ENCODE results near the gene AFF2.

Gene AFF2

GRCh38 chrX:148670277-148670676 lies 169.9 kb downstream of the AFF2 start:
- no peak for ATAC-seq
- TF ChIP-seq CSDC2 (CRISPR knock-in tag; IDR thresholded peaks at IDR 0.05) (no peak), GLIS3 (CRISPR knock-in tag; IDR thresholded peaks at IDR 0.05) (no peak), OSR1 (CRISPR knock-in tag; IDR thresholded peaks at IDR 0.05) (no peak), PATZ1 (CRISPR knock-in tag; IDR thresholded peaks at IDR 0.05; ENCODE audit: borderline replicate concordance) (no peak)

- ATAC-seq = no peak
- TF ChIP-seq ZNF565 (CRISPR knock-in tag; conservative IDR thresholded peaks at IDR 0.05; ENCODE audit: low read depth) (no peak), RARB (CRISPR knock-in tag; IDR thresholded peaks at IDR 0.05) (no peak), ZNF70 (CRISPR knock-in tag; IDR thresholded peaks at IDR 0.05) (no peak), ZC3H10 (CRISPR knock-in tag; IDR thresholded peaks at IDR 0.05) (no peak), ESRRG (CRISPR knock-in tag; IDR thresholded peaks at IDR 0.05) (no peak), TSHZ2 (CRISPR knock-in tag; IDR thresholded peaks at IDR 0.05) (no peak), OSR1 (CRISPR knock-in tag; IDR thresholded peaks at IDR 0.05) (no peak), PPARA (CRISPR knock-in tag; IDR thresholded peaks at IDR 0.05; ENCODE audit: borderline replicate concordance) (no peak), TCF4 (CRISPR knock-in tag; IDR thresholded peaks at IDR 0.05; ENCODE audit: borderline replicate concordance) (no peak), TOX (CRISPR knock-in tag; IDR thresholded peaks at IDR 0.05; ENCODE audit: borderline replicate concordance) (no peak), CSDC2 (CRISPR knock-in tag; IDR thresholded peaks at IDR 0.05) (no peak), ZNF8 (CRISPR knock-in tag; IDR thresholded peaks at IDR 0.05) (no peak), CSRNP3 (CRISPR knock-in tag; IDR thresholded peaks at IDR 0.05) (no peak), CREB5 (CRISPR knock-in tag; IDR thresholded peaks at IDR 0.05; ENCODE audit: low read depth) (no peak), PATZ1 (CRISPR knock-in tag; IDR thresholded peaks at IDR 0.05; ENCODE audit: borderline replicate concordance) (no peak), ZFP30 (CRISPR knock-in tag; IDR thresholded peaks at IDR 0.05) (no peak)
These were observed 172.1 kb downstream of the AFF2 start for GRCh38 chrX:148672517-148672916.

GRCh38 chrX:148681605-148682004 lies 181.2 kb downstream of the AFF2 start:
- no peak for ATAC-seq
- TF ChIP-seq ISL1 (CRISPR knock-in tag; IDR thresholded peaks at IDR 0.05) = no peak
- no peak for TF ChIP-seq ZC3H10 (CRISPR knock-in tag; IDR thresholded peaks at IDR 0.05)
- TF ChIP-seq PATZ1 (CRISPR knock-in tag; IDR thresholded peaks at IDR 0.05; ENCODE audit: borderline replicate concordance) = no peak
- TF ChIP-seq TSHZ2 (CRISPR knock-in tag; IDR thresholded peaks at IDR 0.05) = no peak
- TF ChIP-seq GLIS3 (CRISPR knock-in tag; IDR thresholded peaks at IDR 0.05) = no peak
- TF ChIP-seq ZFP3 (CRISPR knock-in tag; IDR thresholded peaks at IDR 0.05) = no peak
- no peak for TF ChIP-seq ZNF70 (CRISPR knock-in tag; IDR thresholded peaks at IDR 0.05)
- no peak for TF ChIP-seq CREB5 (CRISPR knock-in tag; IDR thresholded peaks at IDR 0.05; ENCODE audit: low read depth)
- TF ChIP-seq BACH2 (CRISPR knock-in tag; IDR thresholded peaks at IDR 0.05; ENCODE audit: borderline replicate concordance) = no peak
- TF ChIP-seq PPARA (CRISPR knock-in tag; IDR thresholded peaks at IDR 0.05; ENCODE audit: borderline replicate concordance) = no peak
- no peak for TF ChIP-seq TOX (CRISPR knock-in tag; IDR thresholded peaks at IDR 0.05; ENCODE audit: borderline replicate concordance)
- no peak for TF ChIP-seq ZNF8 (CRISPR knock-in tag; IDR thresholded peaks at IDR 0.05)
- TF ChIP-seq ZFP30 (CRISPR knock-in tag; IDR thresholded peaks at IDR 0.05) = no peak
- TF ChIP-seq TCF4 (CRISPR knock-in tag; IDR thresholded peaks at IDR 0.05; ENCODE audit: borderline replicate concordance) = no peak
- no peak for TF ChIP-seq CSDC2 (CRISPR knock-in tag; IDR thresholded peaks at IDR 0.05)
- no peak for TF ChIP-seq OSR1 (CRISPR knock-in tag; IDR thresholded peaks at IDR 0.05)
- TF ChIP-seq SNAI2 (CRISPR knock-in tag; IDR thresholded peaks at IDR 0.05) = no peak
